COR-L47 (cell line): Measurements from ENCODE around the gene INSIG1.

Experiments
- DNase-seq: peaks from one replicate; lab custom pipeline; 2025; lab: John Stamatoyannopoulos, UW

Gene INSIG1

DNA sequence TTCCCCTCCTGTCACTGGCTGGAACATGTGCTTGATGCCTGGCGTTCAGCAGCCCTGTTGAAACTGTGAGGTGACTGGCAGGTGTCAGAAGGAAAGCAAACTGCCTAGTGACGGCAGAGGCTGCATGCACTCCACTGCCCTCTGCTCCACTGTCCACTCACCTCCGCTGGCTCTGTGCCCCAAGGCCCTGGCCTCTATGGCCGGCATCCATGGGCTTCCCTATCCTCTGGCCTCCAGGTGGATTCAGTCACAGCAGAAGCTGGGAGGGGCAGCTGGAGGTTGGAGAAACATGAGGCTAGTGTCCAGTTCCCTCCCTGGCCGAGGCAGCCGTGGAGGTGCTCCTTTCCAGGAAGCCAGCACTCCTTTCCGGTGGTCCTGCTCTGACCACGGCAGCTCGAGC lies 31.2 kb upstream of the INSIG1 start:
- DNase-seq, result no peak

- DNase-seq, result no peak
Observed at GRCh38 chr7:155267023-155267422, 30.7 kb upstream of the INSIG1 start.

DNA sequence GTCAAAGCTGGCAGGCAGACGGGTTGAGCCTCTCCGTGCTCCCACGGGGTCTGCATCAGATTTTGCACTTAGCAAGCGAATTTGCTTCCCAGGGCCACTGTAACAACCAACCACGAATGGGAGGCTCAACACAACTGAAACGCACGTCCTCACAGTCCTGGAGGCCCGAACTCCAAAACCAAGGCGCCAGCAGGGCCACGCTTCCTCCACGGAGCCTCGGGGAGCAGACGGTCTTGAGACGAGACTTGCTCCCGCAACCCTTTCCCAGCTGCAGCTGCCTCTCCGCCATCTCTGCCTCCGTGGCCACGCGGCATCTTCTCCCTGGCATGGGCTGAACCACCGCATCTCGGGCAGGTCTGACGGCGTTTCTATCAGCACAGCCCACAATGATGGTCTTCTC lies 30.2 kb upstream of the INSIG1 start:
- no peak for DNase-seq

DNA sequence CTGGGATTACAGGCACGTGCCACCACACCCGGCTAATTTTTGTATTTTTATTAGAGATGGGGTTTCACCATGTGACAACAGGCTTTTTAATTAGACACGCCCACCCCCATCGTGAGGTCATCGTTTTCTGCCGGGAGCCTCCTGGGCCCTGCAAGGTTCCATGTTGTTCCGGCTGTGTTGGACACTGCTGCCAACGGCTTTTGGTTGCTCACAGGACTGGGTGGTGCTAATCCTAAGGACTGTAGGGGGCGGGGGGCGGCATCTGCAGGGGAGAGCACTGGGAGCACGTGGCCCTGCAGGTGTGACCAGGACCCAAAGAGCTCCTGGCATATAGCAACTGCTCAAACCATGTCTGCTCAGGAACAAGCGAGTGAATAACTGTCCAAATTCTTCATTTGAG lies 29.5 kb upstream of the INSIG1 start:
- no peak for DNase-seq

DNA sequence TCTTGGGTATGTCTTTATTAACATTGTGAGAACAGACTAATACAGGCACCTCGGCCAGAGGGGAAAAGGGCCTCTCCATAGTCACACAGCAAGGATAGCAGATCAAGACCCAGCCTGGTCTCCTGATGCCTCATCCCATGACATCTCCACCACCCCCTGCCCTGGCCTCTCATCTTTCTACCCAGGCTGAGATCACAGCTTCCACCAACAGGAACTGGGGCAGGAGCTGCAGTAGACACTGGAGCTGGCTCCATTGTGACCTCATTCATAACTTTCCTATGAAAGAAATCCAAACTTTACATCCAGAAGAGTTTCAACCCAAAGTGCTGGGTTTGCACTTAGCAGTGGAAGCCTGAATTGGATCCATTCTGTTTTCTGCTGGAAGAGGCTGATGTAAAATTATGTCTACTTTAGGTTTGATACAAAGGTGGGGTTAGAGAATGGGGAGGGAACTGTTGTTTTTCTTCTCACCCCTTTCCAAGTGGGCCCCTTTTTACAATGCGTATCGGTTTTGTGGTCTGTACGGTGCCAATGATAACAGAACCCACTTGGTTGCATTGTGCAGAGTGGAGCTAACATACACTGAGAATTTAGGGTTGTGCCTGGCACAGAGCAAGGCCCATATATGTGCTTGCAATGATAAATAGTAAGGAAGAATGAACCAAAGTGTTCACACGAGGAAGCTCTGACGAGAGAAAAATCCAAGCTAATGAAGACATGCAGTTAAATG lies 28.6 kb upstream of the INSIG1 start:
- DNase-seq, result no peak

DNA sequence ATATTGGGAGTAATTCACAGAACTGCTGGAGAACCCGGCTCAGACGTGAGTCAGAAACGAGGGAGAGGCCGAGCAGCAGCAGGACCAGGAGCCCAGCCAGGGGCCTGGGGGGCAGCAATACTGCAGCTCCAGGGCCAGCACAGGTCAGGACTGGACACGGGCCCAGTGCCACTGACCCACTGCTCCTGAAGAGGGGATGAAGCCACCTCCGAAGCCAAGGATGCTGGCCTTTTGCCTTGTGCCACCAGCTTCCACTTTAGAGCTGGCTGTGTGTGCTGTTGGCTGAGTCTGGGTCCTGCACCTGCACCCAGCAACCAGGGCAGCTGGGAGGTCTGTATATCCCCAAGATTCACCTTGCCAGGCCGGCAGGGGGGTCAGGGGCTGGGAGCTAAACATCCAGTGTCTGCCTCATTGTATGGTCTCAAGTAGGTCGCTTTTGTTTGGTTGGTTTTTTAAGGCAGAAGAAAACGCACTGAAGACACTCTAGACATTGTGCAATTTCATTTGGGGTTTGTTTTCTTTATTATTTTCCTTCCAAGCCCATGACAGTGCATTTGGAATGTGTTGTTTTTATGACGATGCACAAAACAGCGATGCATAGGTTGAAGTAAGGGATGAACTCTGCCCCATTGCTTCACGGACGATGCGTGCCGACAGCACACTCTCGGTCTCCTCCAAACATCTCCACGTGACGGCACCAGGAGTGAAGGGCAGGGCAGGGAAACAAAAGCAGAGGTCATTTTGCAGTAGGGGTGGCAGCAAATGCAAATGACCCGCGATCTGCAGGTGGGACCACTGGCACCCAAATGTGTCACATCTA lies 27.7 kb upstream of the INSIG1 start:
- DNase-seq, result no peak

- no peak for DNase-seq
Observed at GRCh38 chr7:155270861-155271260, 26.8 kb upstream of the INSIG1 start.

GRCh38 chr7:155274633-155275355 lies 22.9 kb upstream of the INSIG1 start:
- DNase-seq, result no peak

- DNase-seq, result no peak
Observed at GRCh38 chr7:155276042-155276799, 21.5 kb upstream of the INSIG1 start.

- no peak for DNase-seq
Observed at GRCh38 chr7:155276800-155277375, 20.8 kb upstream of the INSIG1 start.

DNA sequence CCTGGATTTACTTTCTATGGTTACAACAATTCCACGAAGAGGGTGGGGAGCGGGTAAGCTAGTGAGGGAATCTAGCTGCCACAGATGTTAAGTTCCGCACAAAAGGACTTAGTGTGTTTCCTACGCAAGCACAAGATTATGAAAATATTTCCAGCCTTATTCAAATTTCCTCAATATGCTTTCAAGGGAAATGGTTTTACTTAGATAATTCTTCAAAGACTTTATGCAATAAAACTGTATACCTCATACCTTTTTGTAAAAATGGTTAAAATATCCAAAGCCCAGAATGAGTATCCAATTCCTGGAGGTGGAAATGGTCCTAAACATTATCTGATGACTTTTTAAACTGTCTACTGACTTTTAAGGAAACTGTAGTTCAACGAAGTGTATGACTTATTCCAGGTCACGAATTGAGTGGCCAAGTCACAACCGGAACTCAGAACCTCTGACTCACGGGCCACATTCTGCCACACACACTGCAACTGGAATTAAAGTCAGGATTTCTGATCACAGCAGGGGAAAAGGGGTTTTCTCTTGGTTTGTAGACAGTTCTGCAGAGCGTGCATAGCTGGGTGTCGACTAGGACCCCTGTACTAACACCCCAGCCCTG lies 20.2 kb upstream of the INSIG1 start:
- DNase-seq, result no peak

- DNase-seq, result no peak
Observed at GRCh38 chr7:155278921-155279320, 18.8 kb upstream of the INSIG1 start.

DNA sequence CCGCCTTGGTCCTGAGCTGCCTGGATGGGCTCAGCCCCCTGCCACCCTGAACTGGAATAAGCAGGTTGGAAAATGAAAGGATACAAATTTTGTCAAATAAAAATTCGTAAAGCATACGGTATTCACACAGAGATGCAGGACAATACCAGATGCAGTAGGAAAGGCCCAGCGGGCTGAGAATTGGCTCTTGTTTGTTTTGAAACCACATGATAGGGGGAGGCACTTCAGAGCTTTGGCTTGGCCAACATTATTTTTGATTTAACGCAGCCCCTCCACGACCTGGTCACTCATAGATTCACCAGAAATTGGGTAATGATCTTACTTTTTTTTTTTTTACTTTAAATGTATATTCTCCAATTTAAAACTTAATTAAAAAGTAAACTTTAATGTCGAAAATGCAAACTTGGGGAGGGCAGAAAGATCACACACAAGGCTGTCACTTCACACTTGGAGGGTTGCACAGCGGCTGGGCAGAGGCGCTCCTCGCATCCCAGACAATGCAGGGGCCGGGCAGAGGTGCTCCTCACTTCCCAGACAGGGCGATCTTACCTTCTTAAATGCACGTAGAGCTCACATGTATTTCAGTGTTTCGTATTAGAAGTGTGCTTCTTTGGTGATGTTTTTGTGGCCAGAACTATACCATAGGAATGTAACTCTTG lies 17.8 kb upstream of the INSIG1 start:
- DNase-seq, result no peak

DNA sequence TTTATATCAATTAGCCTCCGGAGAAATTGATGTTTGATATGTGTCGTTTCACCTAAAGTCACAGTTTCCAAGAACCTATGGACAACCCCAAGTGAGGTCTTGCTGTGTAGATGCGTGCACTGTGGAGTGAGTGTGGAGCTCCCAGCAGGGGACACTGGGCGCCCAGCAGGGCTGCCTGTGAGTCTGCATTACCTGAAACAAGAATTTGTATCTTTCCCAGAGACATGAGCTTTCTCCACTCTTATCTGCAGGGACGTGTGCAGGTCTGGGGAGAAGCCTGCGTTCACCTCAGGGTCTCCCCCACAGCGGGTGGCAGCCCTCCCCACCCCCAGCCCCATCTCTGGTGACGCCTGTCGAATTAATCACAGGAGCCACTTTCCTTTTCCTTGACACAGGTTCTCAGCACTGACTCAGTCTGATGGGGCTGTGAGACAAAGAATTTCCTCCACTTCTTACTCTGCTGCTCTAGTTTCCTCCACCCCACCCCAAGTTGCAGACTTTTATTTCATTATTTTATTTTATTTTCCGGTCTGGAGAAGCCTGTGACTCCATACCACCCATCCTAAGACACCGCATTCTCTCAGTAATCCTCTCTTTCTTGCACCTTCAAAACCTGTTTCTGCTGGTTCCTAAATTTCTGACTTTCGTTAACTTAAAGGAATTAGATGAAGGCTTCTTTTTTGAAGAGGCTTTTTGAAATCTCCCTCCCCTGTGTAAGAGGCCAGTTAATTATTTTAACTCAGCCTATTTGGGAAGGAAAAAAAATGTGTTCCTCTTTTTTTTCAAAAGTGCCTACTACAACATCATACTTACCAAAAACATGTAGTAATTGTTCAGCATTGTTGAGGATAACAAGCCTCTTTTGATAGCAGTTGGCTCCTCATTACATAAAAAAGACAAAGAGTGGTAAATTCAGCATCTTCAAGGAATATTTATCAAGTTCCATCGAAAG lies 17.0 kb upstream of the INSIG1 start:
- no peak for DNase-seq

DNA sequence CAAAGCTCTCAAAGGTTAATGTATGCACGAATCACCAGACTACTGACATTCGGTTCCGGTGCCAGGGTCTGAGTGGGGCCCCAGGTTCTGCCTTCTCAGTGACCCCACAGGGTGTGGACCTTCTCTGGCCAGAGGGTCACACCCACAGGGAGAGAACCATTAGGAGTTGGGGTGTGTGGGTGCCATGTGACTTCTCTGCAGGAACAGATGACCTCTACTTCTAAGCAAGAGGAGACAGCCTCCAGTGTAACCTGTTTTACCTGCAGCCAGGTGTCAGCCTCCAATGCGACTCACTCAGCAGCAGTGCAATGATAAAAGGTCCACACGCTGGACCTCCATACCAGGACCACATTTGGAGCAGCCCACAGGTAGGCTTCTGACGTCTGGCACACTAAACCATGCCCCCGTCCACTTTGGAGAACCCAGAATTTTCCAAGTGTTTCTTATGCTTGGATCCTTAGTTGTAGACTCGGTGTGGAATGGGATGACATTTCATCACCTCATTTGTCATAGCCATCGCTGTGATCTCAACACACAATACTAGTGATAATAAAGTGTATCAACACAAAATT lies 16.2 kb upstream of the INSIG1 start:
- DNase-seq, result no peak

- no peak for DNase-seq
Observed at GRCh38 chr7:155282671-155283070, 15.0 kb upstream of the INSIG1 start.

GRCh38 chr7:155283565-155284194 lies 14.0 kb upstream of the INSIG1 start:
- no peak for DNase-seq

GRCh38 chr7:155284496-155285274 lies 13.0 kb upstream of the INSIG1 start:
- no peak for DNase-seq
